Activated naive CD4-positive, alpha-beta T cell treated with Interleukin-2 at 50 U/mL for 16 hours (primary cell): Measurements from ENCODE around the gene DLGAP4.
"Not testable (repeated sequence)": the region's sequence is repeated elsewhere in the genome, so short reads cannot be mapped to it uniquely, and the experiment has no call there.

Experiments
- DNase-seq: peaks from one replicate; pipeline ENCODE4 v3.0.0-alpha.2; 2020

DLGAP4 gene

DNA sequence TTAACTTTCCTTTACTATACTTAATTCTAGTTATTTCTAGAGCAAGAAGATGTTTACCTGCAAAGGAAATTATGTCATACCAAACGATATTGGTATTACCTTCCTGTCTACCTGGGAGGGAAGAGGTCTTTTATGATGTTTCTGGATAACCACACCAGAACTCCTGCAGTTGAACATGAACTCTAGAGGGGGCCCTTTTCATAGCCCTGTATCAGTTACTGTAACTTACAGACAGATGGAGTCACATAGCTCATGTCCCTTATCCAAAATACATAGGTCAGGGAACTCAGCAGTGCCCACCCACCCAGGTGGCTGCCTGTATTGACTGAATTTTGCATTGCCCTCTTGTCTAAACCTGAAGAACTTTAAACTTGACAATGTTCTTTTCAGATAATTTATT, 200.1 kb downstream of the DLGAP4 start:
- DNase-seq, result no peak

DNA sequence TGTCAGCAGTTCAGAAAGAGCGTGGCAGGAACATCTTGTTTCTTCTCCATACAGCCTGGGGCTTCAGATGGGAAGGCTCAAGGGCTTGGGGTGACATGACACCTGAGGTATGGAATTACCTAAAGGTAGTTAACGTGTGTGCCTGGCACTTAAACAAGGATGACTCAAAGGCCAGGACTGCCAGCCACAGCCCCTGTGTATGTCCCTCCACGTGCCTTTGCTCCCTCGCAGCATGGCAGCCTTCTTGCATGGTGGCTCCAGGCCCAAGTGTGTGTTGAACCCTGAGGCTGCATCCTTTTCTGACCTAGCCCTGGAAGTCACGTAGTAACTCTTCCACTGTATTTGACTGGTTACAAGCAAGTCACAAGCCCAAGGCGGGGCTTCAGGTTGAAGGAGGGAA, 201.6 kb downstream of the DLGAP4 start:
- DNase-seq, result no peak

DNA sequence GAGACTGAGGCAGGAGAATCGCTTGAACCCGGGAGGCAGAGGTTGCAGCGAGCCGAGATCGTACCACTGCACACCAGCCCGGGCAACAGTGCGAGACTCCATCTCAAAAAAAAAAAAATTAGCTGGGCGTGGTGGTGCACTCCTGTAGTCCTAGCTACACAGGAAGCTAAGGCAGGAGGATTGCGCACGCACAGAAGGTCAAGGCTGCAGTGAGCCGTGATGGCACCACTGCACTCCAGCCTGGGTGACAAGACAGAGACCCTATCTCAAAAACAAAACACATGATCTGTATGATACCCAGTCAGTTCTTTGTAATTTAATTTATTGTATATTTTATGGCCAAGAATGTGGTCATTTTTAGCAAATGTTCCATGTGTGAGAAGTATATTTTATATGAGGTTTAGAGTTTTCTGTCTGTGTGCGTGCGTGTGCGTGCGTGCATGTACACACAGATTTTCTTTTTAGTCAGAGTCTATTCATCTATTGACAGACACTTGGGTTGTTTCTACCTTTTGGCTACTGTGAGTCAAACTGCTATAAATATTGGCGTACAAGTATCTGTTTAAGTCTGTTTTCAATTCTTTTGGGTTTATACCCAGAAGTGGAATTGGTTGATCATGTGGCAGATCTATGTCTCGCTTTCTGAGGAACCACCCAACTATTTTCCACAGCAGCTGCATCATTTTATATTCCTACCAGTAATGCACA, 213.0 kb downstream of the DLGAP4 start:
- no peak for DNase-seq

DNA sequence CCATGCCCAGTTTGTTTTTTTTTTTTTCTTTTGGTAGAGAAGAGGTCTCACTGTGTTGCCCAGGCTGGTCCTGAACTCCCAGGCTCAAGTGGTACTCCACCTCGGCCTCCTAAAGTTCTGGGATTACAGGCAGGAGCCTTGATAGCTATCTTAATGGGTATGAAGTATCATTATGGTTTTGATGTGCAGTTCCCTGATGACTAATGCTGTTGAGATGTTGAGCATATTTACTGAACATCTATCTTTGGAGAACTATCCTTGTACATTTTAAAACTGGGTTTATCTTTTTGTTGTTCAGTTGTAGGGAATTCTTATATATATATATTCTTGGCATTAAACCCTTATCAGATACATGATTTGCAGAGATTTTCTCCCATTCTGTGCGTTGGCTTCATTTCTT, 213.8 kb downstream of the DLGAP4 start:
- no peak for DNase-seq

DNA sequence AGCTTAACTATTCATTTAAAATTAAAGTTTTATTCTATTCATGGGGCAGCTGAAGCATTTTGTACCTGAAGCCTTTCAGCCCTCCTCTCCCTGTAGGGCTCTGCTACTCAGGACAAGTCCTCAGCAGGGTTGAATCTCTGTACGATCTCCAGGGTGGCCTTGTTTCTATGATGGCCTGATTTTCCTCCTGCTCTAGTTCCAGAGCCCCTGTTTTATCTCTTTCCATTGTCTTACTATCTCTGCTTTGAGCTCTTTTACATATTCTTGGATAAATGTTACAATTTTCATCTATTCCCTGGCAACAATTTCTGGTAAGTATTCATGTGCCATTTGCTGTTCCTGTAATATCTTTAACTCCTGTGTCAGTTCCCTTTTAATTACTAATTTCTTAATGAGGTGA, 215.4 kb downstream of the DLGAP4 start:
- no peak for DNase-seq

DNA sequence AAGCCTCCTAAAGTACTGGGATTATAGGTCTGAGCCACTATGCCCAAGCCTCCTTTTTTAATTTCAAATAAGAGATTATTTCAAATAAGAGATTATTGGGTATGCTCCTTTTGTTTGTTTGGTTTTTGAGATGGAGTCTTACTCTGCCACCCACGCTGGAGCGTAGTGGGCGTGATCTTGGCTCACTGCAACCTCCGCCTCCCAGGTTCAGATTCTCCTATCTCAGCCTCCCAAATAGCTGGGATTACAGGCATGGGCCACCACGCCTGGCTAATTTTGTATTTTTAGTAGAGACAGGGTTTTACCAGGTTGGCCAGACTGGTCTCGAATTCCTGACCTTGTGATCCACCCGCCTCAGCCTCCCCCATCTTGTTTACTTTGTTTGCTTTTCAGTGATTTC, 216.3 kb downstream of the DLGAP4 start:
- not testable (repeated sequence) for DNase-seq

DNA sequence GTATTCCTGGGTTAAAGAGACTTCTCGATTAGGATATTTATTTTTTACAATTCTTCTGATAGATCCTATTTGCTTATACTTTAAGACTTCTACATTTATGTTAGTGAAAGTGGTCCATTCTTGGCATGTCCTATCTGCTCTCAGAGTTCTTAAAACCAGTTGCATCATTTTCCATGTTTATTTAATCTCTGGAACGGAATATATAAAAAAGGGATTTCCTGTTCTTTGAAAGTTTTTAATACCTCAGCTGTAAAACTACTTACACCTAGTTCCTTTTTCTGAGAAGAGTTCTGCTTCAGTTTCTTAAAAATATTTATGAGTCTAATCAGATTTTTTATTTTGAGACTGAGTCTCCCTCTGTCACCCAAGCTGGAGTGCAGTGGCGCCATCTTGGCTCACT, 217.2 kb downstream of the DLGAP4 start:
- no peak for DNase-seq

DNA sequence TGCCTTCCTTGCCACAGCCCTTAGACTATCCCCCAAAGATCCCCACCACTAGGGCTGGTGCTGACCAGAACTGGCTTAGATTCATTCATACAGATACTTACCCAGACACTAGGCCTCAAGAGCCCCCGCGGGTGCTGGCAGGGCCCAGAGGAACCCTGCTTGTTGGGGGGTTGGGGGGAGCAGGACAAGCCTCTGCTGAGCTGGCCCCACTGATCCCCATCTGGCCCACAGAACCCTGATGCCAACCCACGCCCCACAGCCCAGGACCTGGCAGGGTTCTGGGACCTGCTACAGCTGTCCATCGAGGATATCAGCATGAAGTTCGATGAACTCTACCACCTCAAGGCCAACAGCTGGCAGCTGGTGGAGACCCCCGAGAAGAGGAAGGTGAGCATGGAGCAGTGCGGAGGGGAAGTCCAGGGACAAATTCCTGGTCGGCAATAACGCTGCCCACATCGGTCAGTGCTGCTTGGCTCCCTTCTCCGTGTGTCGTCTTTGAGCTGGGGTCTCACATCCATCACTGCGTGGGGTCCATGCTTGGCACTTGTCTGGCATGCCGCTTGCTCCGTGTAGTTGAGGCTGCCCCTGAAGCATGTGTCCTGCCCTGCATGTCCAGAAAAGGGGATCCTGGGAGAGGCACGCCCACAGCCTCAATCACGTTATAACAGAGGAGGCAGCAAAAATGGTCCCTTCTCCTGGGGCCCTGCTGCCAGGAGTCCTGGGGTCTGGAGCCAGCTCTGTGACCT, 219.7 kb downstream of the DLGAP4 start:
- no peak for DNase-seq

DNA sequence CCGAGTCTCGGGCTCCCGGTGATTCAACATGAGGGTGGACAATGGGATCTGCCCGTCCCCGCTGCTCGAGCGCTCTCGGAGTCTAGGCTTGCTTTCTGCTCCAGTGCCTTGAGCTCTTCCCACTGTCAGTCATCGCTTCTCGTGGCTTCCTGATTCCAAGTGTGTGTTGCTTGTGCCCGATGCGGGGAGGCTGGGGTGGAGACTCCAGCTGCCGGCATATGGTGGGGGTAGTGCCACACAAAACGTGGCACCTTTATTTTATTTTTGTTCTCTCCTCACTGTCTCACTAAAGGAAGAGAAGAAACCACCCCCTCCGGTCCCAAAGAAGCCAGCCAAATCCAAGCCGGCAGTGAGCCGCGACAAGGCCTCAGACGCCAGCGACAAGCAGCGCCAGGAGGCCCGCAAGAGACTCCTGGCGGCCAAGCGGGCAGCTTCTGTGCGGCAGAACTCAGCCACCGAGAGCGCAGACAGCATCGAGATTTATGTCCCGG, 220.4 kb downstream of the DLGAP4 start:
- DNase-seq, result no peak

DNA sequence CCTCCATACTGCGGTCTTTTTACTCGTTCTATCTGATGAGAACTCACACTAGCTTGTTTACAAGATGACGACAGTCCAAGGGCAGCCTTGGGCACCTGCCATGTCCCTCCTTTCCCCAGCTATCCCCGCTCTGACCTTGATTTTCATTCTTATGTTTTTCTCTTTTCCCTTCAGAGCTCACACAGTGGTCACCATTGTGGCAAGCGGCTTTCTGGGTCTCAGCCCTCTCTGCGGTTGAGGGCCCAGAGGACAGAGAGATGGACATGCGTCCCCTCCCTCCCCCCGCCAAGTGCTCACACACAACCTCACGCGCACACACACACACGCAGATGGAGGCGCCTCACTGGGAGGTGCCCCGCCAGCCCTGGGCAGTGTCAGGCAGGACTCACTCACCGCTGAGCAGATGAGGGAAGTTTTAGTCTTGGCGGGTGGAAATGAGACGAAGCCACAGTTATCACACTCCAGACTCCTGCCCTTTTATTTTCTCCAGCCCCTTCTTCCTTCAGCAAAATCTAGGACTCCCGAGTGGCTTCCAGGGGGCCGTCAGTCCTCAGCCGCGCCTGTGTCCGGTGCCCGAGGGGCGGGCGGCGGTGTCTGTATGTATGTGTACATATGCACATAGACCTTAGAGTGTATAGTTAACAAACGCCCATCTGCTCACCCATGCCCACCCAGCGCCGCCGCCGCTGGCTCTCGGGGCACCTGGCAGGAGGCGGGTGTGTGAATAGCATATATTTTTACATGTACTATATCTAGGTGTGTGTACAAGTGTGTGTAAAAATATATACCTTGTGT, 221.4 kb downstream of the DLGAP4 start:
- DNase-seq, result no peak

DNA sequence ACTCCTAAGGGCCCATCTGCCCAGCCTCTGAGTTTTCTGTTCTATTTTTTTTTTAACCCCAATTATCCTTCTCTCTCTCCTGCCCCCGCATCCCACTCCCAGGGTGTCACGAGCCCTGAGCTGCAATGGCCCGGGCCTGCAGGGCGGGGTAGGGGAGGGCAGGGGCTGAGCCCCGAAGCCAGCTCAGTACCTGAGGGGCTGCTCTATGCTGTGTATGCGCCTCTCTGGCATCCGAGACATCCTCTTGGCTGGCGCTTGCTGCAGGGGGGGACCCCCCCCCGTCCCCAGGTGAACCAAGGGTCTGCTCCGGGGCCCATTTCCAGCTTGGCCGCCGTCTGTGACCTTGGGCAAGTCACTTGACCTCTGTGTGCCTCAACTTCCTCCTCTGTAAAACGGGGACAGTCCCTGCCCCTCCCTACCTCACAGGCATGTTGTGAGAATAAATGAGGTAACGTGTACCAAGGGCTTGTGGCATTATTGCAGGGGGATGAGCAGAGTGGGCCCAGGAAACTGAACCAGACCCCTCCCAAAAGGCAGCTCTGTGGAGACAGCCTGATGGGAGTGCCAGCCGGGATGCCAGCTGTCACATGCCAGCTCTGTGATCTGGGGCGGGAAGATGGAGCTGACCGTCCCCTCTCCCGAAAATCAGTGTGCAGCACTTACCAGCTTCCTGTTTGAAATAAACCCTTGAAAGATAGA, 222.2 kb downstream of the DLGAP4 start:
- DNase-seq, result no peak

DNA sequence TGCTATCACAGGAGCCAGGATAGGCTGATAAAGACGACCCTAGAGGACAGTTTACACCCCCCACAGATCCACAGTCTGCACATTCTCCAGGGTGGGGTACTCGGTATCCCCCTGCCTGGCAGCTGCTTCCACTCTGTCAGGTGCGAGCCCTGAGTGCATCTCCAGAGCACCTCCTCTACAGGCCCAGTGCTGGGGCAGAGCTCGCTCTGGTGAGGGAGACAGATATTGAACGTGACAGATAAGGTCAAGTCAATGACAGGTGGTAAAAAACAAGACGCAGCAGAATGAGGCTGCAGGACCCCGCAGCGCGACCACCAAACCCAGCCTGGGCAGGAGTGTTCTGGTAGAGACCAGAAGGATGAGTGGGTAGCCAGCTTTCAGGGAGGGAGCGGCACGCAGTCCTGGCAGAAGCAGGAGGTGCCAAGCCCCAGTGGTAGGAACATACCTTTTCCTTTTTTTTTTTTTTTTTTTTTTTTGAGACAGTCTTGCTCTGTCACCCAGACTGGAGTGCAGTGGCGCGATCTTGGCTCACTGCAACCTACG, 222.8 kb downstream of the DLGAP4 start:
- no peak for DNase-seq

DNA sequence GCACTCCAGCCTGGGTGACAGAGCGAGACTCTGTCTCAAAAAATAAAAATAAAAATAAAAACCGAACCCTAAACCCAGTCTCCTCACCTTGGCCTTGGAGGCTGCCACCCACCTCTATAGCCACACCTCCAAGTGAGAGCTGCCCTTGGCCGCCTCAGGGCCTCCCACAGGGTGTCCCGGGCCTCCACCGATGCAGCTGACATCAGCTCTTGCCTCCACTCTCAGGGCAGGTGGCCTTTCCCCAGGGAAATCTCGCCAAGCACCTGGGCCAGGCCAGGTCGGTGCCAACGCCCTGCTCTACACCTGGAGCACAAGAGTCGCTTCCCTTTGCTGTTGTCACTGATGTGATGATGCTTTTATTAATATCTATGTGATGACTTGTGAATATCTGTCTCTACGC, 226.2 kb downstream of the DLGAP4 start:
- no peak for DNase-seq

DNA sequence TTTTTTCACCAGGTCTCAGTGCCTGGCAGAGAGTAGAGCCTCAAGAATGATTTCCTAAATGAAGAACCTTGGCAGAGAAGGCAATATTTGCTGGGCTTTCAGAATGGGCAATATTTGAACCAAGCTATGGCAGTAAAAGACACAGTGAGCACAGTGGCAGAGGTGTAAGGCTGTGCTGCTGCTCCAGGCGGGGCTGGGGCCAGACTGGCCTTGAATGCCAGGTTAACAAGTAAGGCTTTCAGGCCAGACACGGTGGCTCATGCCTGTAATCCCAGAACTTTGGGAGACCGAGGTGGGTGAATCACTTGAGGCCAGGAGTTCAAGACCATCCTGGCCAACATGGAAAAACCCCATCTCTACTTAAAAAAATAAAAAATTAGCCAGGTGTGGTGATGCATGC, 226.7 kb downstream of the DLGAP4 start:
- DNase-seq, result no peak

DNA sequence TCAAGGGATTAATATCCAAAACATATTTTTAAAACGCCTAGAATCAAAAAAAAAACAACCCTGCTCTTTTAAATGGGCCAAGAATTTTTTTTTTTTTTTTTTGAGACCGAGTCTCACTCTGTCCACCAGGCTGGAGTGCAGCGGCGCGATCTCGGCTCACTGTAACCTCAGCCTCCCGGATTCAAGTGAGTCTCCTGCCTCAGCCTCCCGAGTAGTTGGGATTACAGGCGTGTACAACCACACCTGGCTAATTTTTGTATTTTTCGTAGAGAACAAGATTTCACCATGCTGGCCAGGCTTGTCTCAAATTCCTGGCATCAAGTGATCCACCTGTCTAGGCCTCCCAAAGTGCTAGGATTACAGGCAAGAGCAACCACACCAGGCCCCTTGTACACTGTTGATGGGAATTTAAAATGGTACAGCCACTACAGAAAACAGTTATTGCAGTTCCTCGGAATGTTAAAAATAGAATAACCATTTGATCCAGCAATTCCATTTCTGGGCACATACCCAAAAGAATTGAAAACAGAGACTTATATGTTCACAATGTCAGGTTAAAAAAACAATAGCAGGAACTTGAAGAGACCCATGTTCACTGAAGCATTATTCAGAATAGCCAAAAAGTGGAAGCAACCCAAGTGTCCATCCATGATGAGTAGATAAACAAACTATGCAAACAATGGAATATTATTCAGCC, 232.0 kb downstream of the DLGAP4 start:
- no peak for DNase-seq

DNA sequence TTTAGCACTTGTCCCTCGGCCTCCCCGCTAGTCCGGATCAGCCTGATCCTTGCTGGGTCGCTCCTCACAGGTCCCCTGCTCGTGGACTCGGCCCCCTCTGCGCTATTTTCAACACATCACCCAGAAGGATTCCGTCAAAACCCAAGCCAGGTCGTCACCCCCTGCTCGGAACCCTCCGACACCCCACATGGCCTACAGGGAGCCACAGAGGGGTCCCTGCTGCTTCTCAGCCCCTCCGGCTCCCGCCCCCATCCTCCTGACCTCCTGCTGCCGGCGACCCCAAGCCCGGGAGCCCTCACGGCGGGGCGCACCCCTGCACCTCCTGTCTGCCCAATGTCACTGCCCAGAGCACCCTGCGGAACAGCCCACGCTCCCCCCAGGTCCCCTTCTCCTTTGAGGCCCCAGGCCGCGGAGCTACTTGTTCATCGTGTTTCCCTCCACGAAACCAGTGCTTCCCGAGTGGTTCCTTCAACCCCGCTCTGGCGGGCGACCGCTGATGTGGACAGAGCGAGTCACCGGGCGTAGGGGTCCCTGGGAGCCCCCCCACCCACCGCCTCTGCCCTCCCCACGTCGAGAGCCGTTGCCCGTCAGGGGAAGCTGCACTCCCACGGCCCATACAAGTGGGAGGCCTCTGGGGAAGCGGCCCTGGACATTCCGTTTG, 234.5 kb downstream of the DLGAP4 start:
- no peak for DNase-seq

DNA sequence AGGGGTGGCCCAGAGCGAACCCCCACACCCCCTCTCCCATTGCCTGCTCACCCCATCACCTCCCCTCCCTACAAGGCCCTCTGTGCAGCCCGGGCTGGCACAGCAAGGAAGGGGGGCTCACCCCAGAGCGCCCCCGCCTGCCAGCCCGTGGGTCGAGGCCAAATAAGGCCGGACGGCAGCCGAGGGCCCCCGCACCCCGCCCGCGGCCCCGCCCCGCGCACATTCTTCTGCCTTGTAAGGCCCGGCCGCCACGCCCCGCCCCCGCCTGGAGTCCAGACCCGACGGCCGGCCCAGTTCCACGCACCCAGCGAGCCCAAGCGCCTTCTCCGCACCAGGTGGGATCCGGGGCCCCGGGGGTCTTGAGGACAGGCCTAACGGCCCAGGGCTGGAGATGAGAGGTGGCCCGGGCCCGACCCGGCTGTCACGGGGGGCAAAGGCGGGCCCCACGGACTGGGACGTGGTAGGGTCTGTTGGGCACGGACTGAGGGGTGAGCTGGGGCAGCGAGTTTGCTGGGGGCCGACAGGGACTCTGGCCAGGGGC, 235.2 kb downstream of the DLGAP4 start, which contains the start of gene MYL9:
Gene MYL9 (plus strand): TSS at position 293 of the 541 bp plus-strand sequence. CDS start 3,366 bp downstream, outside the sequence.
- no peak for DNase-seq

DNA sequence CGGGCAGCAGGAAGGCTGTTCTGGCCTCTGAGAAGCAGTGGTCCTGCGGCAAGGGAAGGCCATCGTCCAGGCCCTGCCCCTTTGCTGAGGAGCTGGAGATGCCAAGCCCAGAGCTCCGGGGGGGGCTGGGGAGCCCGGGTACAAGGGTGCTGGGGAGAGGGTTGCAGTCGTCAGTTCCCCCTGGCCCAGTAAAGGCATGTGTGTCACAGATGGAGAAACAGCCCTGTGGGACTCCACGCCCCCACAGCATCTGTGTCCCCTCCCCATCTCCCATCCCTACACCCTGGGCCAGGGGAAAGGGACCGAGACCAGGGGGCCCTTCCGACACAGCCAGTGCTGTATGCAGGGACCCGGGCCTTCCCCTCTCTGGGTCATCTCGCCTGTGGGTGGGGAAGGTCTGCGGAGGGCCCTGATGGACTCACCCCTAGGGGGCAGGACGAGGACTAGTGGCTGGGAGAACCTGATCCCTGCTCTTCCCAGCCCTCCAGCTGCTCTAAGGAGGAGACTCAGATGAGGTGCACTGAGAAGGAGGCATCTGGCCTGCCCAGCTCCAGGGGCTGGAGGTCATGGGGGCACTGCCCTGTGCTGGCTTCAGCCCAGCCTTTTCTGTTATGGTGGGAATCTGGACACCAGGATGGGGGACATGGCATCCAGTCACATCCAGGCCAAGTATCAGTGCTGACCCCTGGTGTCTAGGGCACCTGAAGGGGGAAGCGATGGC, 235.8 kb downstream of the DLGAP4 start:
- no peak for DNase-seq

DNA sequence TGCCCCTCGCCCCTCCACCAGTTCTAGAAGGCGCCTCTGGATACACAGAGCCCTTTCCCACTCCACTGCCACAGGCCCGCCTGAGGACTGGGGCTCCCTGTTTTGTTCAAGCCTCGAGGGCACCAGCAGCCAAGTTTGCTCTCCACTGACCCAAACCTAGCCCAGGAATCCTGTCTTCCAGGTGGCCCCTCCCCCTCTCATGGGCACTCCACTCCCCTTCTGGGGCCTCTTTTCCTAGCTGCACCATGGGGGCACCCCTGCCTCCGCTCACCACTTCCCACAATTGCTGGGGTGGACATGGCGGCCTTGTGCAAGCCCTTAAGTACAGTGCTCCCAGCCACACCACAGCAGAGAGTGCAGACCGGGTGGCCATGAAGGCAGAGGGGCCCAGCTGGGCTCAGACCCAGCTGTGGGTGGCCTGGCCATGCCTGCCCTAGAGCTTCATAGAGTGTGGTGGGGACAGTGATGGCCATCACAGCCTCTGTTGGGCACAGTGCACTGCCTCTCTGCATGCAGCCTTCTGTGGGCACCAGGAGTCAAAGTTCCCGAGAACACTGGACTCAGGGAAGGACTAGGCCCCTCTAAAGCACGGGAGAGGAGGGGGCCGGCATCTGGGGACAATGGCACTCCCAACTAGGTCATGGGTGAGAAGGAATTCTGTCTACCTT, 236.5 kb downstream of the DLGAP4 start:
- no peak for DNase-seq
